H1 (cell line): ENCODE data around the gene KLHL2. TPM values are rescaled to one million over a fixed set of nuclear protein-coding genes. Genes with fewer than 3 reads are reported as not detected.

Source experiments
- CBX5 ChIP-seq: fragments of 300-800, 300-1000 bp; sonication (generic); IDR thresholded peaks from 2 replicates; pipeline ENCODE4 v1.7.1; 2016; ENCODE audit warnings: antibody characterized with exemption, low read length, low read depth
- CBX8 ChIP-seq: fragments of 300-800, 300-1000 bp; sonication (generic); IDR thresholded peaks from 2 replicates; pipeline ENCODE4 v1.7.1; 2016; ENCODE audit warnings: low read depth, low read length, borderline replicate concordance
- CEBPB ChIP-seq: IDR thresholded peaks from 2 replicates; pipeline ENCODE4 v1.6.1; 2012; ENCODE audit warnings: low read depth, low read length
- SP2 ChIP-seq: IDR thresholded peaks from 2 replicates; pipeline ENCODE4 v1.6.1; 2012; ENCODE audit warnings: mild to moderate bottlenecking, low read length, inconsistent platforms
- polyA plus RNA-seq, 7 experiments: library from polyadenylated mRNA; depleted of rRNA in 3 of 7; stranded (reverse) in 5 of 7; unstranded in 2 of 7; fragments of >200 nt in 5 of 7; fragments of 200-250 nt in 2 of 7; gene quantifications; 1 replicate in 5 of 7; 2 replicates in 1 of 7; 4 replicates in 1 of 7; pipeline versions ENCODE4 v1.2.1 to v1.2.3, GENCODE V29; 2011 to 2013; ENCODE audit warnings: missing spikeins in 2 of 7, mixed read lengths in 2 of 7
- total RNA-seq: library from RNA; stranded (reverse); fragmentation: NEBNext Ultra II Directional; extraction: Animal tissue kit (Norgen Biotek cat#: 25700); gene quantifications from 2 replicates; pipeline ENCODE4 v1.2.1, GENCODE V29; 2021

KLHL2 gene
- total and polyA plus RNA-seq, 2 of the 8 experiments (the other 6 are each of a cell fraction or from before 2014, with no cell fraction given) = 5.2 to 12.0 TPM

DNA sequence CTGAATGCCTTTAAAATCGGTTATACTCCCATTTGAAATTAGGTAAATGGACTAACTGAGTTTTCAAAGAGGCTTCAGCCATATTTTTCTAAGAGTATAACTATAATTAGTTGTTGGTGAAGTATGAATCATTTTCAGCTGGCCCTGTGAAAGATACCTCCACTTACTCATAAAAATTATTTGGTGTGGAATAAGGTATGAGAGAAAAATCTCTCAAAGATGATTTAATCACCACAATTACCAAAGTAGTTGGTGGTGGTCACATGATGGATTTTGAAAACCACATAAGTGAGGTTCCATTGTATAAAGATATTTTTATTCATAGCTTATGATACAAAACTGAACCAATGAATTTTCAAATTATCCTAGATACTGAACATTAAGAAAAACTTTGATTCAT is 9.0 kb upstream of the KLHL2 start (continued):
- TF ChIP-seq CBX8 (no peak), SP2 (no peak), CBX5 (no peak), CEBPB (no peak)
